GM04503 (cell line): ENCODE data around the gene MEIS1.
"Not testable (repeated sequence)": the region's sequence is repeated elsewhere in the genome, so short reads cannot be mapped to it uniquely, and the experiment has no call there.

Experiments
- DNase-seq: peaks from one replicate; pipeline ENCODE4 v3.0.0-alpha.2; 2012; ENCODE audit warnings: low read depth

MEIS1 gene

DNA sequence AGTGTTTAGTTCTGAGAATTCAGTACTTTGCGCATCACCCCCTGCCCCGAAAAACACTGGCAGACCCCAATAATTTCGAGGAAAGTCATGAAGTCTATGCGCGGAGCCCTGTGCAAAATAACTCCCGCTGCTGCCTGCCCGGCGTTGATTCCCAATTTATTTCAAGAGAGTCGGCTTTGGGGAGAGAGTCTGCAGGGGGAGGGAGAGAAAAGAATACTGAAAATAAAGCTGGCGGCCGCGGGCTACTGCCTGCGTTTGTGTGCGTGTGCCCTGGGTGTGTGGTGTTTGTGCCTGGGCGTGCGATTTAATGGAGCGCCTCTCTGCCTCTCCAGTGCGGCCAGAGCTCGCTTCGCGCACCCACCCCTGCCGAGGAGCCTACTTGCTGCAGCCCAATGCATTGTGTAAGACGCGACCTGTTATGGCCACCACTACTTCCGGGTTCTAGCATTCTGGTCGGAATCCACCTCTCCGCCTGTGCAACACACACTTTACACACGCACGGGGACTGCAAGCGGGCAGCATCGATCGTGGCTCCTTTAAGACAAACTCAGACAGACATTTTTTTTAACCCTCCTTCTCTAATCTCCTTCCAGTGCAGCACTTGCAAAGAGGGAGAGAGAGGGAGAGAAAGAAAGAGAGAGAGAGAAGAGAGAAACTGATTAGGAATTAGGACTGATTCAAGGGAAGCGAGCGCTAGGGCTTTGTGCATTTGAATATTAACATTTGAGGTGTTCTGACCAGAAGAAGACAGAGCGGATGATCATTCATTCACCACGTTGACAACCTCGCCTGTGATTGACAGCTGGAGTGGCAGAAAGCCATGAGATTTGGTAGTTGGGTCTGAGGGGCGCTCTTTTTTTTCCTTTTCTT is at the start of gene MEIS1:
Gene MEIS1 (plus strand): TSS at position 447 of the 870 bp plus-strand sequence. CDS start 732 bp downstream, outside the sequence.
- peak; percentile 94 for DNase-seq

GRCh38 chr2:66387016-66387753 is 47.7 kb upstream of the MEIS1 start:
- DNase-seq: no peak

DNA sequence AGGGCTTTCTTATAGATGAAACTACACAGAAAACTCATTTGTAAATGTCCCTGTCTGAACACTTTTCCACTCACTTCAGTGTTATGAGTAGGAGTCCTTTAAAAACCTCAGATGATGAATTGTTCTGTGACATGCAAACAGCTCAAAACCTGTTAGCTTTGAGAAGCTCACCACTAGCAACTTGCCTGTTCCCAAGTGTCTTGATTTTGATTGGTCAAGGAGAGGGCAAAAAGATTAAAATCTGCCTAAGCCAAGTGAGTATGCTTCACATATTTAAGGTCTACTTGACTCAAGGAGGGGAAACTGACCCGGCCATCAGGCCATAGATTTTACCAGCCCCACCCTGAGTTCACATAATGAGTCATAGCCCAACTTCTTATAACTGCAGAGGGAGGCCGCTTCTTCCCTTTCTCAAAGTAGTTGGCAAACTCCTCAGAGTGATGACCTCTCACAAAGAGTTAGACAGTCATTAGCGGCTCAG is 45.2 kb upstream of the MEIS1 start:
- no peak for DNase-seq

GRCh38 chr2:66390152-66390551 is 44.8 kb upstream of the MEIS1 start:
- DNase-seq: no peak

- no peak for DNase-seq
Observed at GRCh38 chr2:66390811-66391210, 44.1 kb upstream of the MEIS1 start.

DNA sequence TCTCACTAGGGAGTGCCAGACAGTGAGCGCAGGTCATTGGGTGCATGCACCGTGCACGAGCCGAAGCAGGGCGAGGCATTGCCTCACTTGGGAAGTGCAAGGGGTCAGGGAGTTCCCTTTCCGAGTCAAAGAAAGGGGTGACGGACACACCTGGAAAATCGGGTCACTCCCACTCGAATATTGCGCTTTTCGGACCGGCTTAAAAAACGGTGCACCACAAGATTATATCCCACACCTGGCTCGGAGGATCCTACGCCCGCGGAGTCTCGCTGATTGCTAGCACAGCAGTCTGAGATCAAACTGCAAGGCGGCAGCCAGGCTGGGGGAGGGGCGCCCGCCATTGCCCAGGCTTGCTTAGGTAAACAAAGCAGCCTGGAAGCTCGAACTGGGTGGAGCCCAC is 43.7 kb upstream of the MEIS1 start:
- not testable (repeated sequence) for DNase-seq

- DNase-seq: no peak
Observed at GRCh38 chr2:66405473-66405872, 29.5 kb upstream of the MEIS1 start.

- DNase-seq: no peak
Observed at GRCh38 chr2:66408905-66409304, 26.0 kb upstream of the MEIS1 start.

DNA sequence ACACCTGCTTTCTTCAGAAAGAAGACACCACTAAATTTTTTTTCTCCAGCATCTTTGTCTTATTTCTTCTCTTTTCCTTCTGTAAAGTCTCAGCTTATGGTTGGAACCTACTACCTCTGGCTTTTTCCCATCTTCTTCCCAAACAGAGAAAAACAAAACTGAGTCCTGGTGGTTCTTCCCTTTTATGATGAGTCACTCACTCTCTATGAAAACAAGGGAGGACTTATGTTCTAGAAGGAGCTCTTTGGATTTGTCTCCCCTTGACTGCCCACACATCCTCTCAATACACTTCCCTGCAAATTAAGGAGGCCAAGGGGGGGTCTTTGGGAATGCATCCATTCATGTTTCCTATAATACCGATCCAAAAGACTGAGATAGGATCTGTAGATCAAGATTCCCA is 22.1 kb upstream of the MEIS1 start:
- DNase-seq: no peak

- DNase-seq: no peak
Observed at GRCh38 chr2:66414896-66415295, 20.0 kb upstream of the MEIS1 start.

- DNase-seq: no peak
Observed at GRCh38 chr2:66418381-66418780, 16.5 kb upstream of the MEIS1 start.

DNA sequence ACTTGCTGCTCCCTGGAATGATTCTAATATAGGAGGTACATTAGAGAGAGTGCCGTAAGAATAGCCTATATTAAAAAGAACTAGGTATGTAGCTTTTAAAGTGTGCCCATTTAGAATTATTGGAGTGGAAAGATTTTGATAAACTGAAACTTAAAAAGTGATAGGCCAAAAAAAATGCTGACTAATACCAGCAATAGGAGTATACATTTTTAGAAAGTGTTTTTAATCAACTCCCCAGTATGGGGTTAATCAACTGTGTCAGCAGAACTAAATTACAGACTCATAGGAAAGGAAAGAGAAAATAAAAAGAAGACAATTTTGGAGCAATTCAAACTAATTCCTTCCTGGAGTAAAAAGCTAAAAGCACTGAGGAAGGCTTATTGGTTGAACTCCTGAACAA is 13.3 kb upstream of the MEIS1 start:
- DNase-seq: no peak

GRCh38 chr2:66423391-66424124 is 11.4 kb upstream of the MEIS1 start:
- DNase-seq: no peak

GRCh38 chr2:66426244-66427111 is 8.4 kb upstream of the MEIS1 start:
- no peak for DNase-seq

DNA sequence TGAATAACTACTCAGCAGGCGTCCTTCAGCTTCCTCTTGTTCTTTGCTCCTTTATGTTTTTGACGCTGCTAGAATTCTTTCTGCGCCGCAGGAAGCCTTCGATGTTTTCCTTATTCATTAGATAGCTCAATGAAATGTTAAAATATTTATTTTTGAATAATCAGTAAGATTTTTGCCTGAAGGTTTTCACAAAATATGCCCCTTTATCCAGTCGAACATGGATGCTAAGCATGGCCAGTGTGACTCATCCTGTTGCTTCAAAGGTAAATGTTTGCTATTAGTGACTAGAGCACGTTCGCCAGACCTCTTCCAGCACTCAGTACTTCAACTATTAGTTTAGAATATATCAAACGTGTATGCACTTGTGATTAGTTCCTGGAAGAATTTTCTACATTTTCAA is 7.6 kb upstream of the MEIS1 start:
- DNase-seq: no peak

DNA sequence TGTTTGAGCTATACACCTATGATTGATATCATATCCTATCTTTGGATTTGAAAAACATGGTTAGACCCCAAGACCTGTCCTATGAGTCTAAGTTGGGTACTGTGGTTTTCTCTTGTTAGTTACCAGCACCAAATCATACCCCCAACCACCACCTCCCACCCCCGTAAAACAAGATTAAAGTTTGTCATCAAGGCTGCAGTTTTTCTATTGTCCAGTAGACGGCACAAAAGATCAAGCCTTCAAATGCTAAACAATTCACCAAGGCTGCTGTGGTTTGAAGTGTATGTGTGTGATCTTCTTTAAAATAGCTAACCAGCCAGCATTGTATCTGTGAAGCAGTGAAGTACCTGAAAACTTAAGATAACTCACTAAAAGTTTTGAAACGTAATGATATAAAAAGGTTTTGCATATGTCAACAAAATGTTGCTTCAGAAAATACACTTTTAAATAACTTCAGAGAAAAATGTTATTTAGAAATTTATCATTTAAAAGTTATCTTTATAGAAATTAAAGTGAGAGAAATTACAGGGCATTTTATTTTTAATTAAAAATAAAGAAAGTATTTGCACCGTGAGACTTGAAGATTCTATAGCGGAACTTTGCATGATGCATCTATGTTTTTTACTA is 5.8 kb upstream of the MEIS1 start:
- DNase-seq: no peak

DNA sequence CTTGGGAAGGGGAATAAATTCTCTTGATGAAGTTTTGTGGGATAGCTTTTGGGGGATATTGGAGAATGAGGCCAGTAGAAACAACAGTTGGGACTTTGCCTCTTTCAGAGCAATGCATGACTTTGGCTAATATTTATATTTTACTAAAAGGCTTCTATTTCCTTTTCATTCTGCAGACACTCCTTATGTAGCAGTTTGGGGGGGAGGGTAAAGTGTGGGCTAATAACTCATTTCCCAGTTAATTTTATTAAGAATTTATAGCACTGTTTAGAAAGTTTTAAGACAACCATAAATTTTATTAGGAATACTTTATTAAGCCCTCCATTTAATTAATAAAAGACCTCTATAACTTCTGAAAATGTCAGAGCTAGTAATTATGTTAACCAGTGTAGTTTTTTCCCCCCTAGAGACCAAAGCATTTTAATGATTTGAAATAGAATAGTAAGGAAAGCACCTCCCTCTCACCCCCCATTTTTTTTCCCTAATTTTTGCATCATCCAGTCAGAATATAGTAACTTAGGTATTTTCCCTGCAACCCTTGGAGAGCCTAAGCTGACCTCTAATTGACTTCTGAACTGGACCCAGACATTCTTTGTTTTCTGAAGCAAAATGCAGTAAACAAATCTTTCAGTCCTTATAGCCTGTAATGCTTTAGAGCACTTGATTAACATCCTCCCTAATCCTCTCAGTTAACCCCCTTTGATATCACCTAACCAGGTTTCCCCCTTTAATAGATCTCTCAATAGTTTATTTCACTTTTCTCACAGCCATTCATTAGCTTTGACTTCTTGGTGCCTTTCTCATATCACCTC is 5.0 kb upstream of the MEIS1 start:
- no peak for DNase-seq

GRCh38 chr2:66430505-66431273 is 4.2 kb upstream of the MEIS1 start:
- DNase-seq: no peak

DNA sequence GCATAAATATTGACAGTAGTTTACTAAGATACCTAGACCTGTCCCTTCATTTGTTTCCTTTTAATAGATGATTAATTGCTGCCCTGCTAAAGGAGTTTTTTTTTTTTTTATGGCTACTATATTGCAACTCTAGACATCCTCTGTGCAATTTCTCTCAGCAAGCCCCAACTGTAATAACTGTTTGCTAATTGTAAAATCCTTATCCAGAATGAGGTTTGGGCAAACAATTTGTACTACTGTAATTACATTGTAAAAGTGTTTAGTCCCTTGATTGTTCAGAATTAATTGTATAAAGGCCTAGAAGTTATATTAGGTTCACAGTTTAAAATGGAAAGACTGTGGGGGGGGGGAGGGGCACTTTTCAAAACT is 3.7 kb upstream of the MEIS1 start:
- DNase-seq: no peak
